HepG2 (cell line): ENCODE data around the gene BRCA1. TPM values are rescaled to one million over a fixed set of nuclear protein-coding genes. Genes with fewer than 3 reads are reported as not detected.

Experiments used
- ATAC-seq: fragments of 200-7000 bp; cut with Tn5 transposase; 3 replicates; pipeline ENCODE4 v1.9.1; 2020; ENCODE audit warnings: mild to moderate bottlenecking, moderate library complexity
- BruUV-seq: library from RNA; stranded (reverse); fragments of 400-500 nt; replicated peaks from 2 replicates; lab custom pipeline; 2021; lab: Mats Ljungman, UMichigan
- CTCF ChIA-PET: fragments of 300-600 bp; formaldehyde crosslinking; extraction: SDS; loops from one replicate; lab custom pipeline; 2021; ENCODE audit warnings: low total read pairs, inconsistent platforms, low intra/inter-chr PET ratio; lab: Yijun Ruan, JAX
- POLR2A ChIA-PET: fragments of 350-600 bp; sonication (Branson Sonifier 250); formaldehyde crosslinking; loops from one replicate; lab custom pipeline; 2020; ENCODE audit warnings: antibody characterized with exemption, inconsistent platforms; lab: Yijun Ruan, JAX
- DNase-seq: peaks from one replicate; pipeline ENCODE4 v3.0.0-alpha.2; 2015; ENCODE audit warnings: low spot score
- FAIRE-seq: peaks from 3 replicates; lab custom pipeline; 2011; peaks lifted over from hg19 to GRCh38; lab: Jason Lieb, UNC
- H2AFZ ChIP-seq: one replicate; pipeline ENCODE4 v1.6.1; 2011; ENCODE audit warnings: low read length, inconsistent platforms
- H3K27ac ChIP-seq: fragments of 300-600 bp; 3 replicates; pipeline ENCODE4 v1.8.0; 2011; ENCODE audit warnings: mixed run types, mild to moderate bottlenecking, mixed read lengths, low read length, inconsistent platforms; ENCODE audit not compliant: insufficient read depth; ENCODE audit errors: extremely low read length
- H3K27me3 ChIP-seq, 2 experiments: fragments of 200-600 bp in 1 of 2; 2 replicates in 1 of 2; 3 replicates in 1 of 2; pipeline versions ENCODE4 v1.6.0 to v1.8.0; 2011; ENCODE audit warnings: low read length in 2 of 2, mild to moderate bottlenecking in 2 of 2, moderate library complexity in 2 of 2, inconsistent platforms in 1 of 2; ENCODE audit not compliant: insufficient read depth in 2 of 2, control insufficient read depth in 1 of 2
- H3K36me3 ChIP-seq, 2 experiments: fragments of 200-600 bp in 1 of 2; replicated peaks in 1 of 2; 2 replicates in 1 of 2; 3 replicates in 1 of 2; pipeline versions ENCODE4 v1.5.1 to v1.8.0; 2011; ENCODE audit warnings: low read length in 2 of 2, inconsistent platforms in 1 of 2; ENCODE audit not compliant: insufficient read depth in 2 of 2, control insufficient read depth in 1 of 2
- H3K4me1 ChIP-seq: 2 replicates; pipeline ENCODE4 v1.5.1; 2012; ENCODE audit warnings: low read length, inconsistent platforms; ENCODE audit not compliant: insufficient read depth
- H3K4me2 ChIP-seq: 2 replicates; pipeline ENCODE4 v1.6.0; 2011; ENCODE audit warnings: low read depth, low read length, inconsistent platforms
- H3K4me3 ChIP-seq, 3 experiments: fragments of 200-600 bp in 1 of 3; sonication (generic), shearing (Covaris generic) in 1 of 3; replicated peaks in 1 of 3; 2 replicates each; pipeline ENCODE4 v1.5.1; 2011 to 2016; ENCODE audit warnings: low read length in 3 of 3, inconsistent platforms in 2 of 3, low read depth in 2 of 3, mild to moderate bottlenecking in 2 of 3, control low read depth in 1 of 3, mixed read lengths in 1 of 3; ENCODE audit not compliant: insufficient read depth in 1 of 3
- H3K79me2 ChIP-seq: one replicate; pipeline ENCODE4 v1.6.1; 2011; ENCODE audit warnings: low read length, inconsistent platforms; ENCODE audit not compliant: insufficient read depth
- H3K9ac ChIP-seq: 2 replicates; pipeline ENCODE4 v1.6.0; 2011; ENCODE audit warnings: mild to moderate bottlenecking, low read depth, low read length, inconsistent platforms; ENCODE audit not compliant: insufficient read depth
- H3K9me3 ChIP-seq: 2 replicates; pipeline ENCODE4 v1.5.1; 2012; ENCODE audit warnings: mild to moderate bottlenecking, low read length
- H4K20me1 ChIP-seq: 2 replicates; pipeline ENCODE4 v1.6.0; 2011; ENCODE audit warnings: inconsistent platforms, mild to moderate bottlenecking, low read length, moderate library complexity; ENCODE audit not compliant: insufficient read depth
- CHD2 ChIP-seq: IDR thresholded peaks from 2 replicates; pipeline ENCODE4 v1.6.1; 2011; ENCODE audit warnings: low read depth, low read length, improper control_type of control experiment
- MAFF ChIP-seq: IDR thresholded peaks from 2 replicates; pipeline ENCODE4 v1.6.1; 2011; ENCODE audit warnings: low read depth, low read length, improper control_type of control experiment
- MAFK ChIP-seq, 2 experiments: IDR thresholded peaks in 1 of 2; conservative IDR thresholded peaks in 1 of 2; 2 replicates each; pipeline ENCODE4 v1.6.1; 2011; ENCODE audit warnings: improper control_type of control experiment in 2 of 2, low read length in 2 of 2
- POLR2G ChIP-seq: fragments of 200-400 bp; formaldehyde crosslinking; IDR thresholded peaks from 2 replicates; pipeline ENCODE4 v1.6.1; 2018; ENCODE audit warnings: mild to moderate bottlenecking, low read depth, low read length, moderate library complexity
- SSRP1 ChIP-seq: IDR thresholded peaks from 2 replicates; pipeline ENCODE4 v1.6.1; 2016; ENCODE audit warnings: control low read depth
- TBL1XR1 ChIP-seq: fragments of 150-350 bp; IDR thresholded peaks from 2 replicates; pipeline ENCODE4 v1.6.1; 2014; ENCODE audit warnings: borderline replicate concordance, low read length; ENCODE audit not compliant: partially characterized antibody
- WGBS: methylation state at CpG from one replicate; pipeline ENCODE4 v1.1.6; 2017; ENCODE audit warnings: low lambda C conversion rate; 5-methylcytosine and 5-hydroxymethylcytosine counted together
- in situ Hi-C: cut with HindIII; loops from 2 replicates; pipeline ENCODE4 v1.10.0; 2017; ENCODE audit warnings: low pct_unique_long_range_greater_than_20kb; ENCODE audit not compliant: extremely low pct_ligation_motif_present
- intact Hi-C: fragments of 100-400 bp; cut with micrococcal nuclease; formaldehyde crosslinking; loops from one replicate; pipeline ENCODE4 v1.10.0; 2022; ENCODE audit not compliant: unreplicated experiment
- polyA plus RNA-seq, 8 experiments: library from polyadenylated mRNA; depleted of rRNA in 3 of 8; stranded (reverse) in 7 of 8; unstranded in 1 of 8; fragments of >200 nt; fragmentation: Illumina TruSeq in 4 of 8; extraction: Trizol in 4 of 8; gene quantifications; 2 replicates each; pipeline versions ENCODE4 v1.2.1 to v1.2.3, GENCODE V29; 2011 to 2016; ENCODE audit warnings: low read depth in 4 of 8, missing spikeins in 1 of 8, mixed read lengths in 1 of 8; ENCODE audit not compliant: insufficient read depth in 1 of 8
- total RNA-seq, 5 experiments: library from RNA; depleted of rRNA; stranded (reverse); fragments of >200 nt; fragmentation: Illumina TruSeq; extraction: Trizol; gene quantifications; 2 replicates each; pipeline ENCODE4 v1.2.3, GENCODE V29; 2016; ENCODE audit warnings: low read depth in 1 of 5
- TF ChIP-seq, protein P1 (sequence below): fragments of 450-650 bp; IDR thresholded peaks from 2 replicates; pipeline ENCODE4 v1.6.1; 2017
- TF ChIP-seq, protein P2 (sequence below): sonication (generic); formaldehyde crosslinking; IDR thresholded peaks from 2 replicates; pipeline ENCODE4 v1.5.1; 2020; ENCODE audit warnings: mild to moderate bottlenecking, missing genetic modification reagents, borderline replicate concordance

The BRCA1 gene
- total and polyA plus RNA-seq, 2 of the 13 experiments (the other 11 are each of a cell fraction or from before 2014, with no cell fraction given) = 13.3 to 37.5 TPM

DNA sequence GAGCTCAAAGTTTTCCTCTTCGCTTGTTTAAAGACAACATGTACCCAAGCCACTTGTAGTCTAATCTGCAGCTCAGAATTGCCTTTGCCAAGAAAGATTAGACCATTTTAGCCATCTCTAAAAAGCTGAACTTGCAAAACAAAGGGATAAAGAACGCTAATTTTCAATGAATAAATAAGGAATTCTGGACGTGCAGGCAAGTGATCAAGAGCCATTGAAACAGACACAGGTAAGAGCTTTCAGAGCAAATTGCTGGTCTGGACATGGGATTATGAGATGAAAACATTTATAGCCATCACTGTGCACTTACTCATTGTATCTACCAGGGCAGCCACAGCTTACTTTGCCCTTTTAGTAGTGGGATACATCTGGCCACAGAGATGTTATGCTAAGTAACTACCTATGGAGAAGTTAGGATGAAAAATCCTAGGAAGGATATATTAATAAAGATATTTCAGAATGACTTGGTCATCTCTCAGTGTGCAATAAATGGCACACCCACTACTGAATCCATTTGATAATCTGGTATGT, 55.7 kb downstream of the BRCA1 start:
- Histone ChIP-seq H3K4me1 (peaks cover 22% of the 10 kb centered on the region), H2AFZ (no peak overlapping the region), H3K27ac (peak overlapping the region; percentile 79), H3K4me3 (no peak overlapping the region), H3K27me3 (no peaks in the 10 kb centered on the region), H3K9ac (peak overlapping the region; percentile 35; the same call in 1 of the 2 replicates), H3K9me3 (no peaks in the 10 kb centered on the region), H4K20me1 (no peaks in the 10 kb centered on the region)
- ChIA-PET CTCF (no interaction called here), POLR2A (interaction anchor here (0.7 to 2.3 kb wide), 24 partner anchors 11 to 298 kb away, joined by 3 to 19 read pairs (median 6); partner anchors contain the start of genes BRCA1, NBR1, RPL27 and TMEM106A)
- intact Hi-C loops = loop anchor here (2.0 to 10.0 kb wide), 2 partner anchors 41 to 45 kb away; no protein-coding TSS in a partner anchor
- peak; percentile 32 for ATAC-seq
- WGBS = 35% methylated on average over 3 of the region's 3 CpGs
- no TSS peak for BruUV-seq
- FAIRE-seq = no peak
- no peak for DNase-seq
- TF ChIP-seq TBL1XR1 (no peak), POLR2G (no peak), CHD2 (no peak), SSRP1 (0 out of 2 replicates have a peak, but pooled peaks have one; percentile 13), MAFK (conservative IDR thresholded peaks at IDR 0.05 in 1 of 2, IDR thresholded peaks at IDR 0.05 in 1 of 2; ENCODE audit: low read length in 2 of 2) (peak; percentile 65 to 69; a peak in 2 of 4 replicates), MAFF (0 out of 2 replicates have a peak, but pooled peaks have one; percentile 37)
- TF ChIP-seq, protein P1, sequence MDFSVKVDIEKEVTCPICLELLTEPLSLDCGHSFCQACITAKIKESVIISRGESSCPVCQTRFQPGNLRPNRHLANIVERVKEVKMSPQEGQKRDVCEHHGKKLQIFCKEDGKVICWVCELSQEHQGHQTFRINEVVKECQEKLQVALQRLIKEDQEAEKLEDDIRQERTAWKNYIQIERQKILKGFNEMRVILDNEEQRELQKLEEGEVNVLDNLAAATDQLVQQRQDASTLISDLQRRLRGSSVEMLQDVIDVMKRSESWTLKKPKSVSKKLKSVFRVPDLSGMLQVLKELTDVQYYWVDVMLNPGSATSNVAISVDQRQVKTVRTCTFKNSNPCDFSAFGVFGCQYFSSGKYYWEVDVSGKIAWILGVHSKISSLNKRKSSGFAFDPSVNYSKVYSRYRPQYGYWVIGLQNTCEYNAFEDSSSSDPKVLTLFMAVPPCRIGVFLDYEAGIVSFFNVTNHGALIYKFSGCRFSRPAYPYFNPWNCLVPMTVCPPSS = no peak
- TF ChIP-seq, protein P2, sequence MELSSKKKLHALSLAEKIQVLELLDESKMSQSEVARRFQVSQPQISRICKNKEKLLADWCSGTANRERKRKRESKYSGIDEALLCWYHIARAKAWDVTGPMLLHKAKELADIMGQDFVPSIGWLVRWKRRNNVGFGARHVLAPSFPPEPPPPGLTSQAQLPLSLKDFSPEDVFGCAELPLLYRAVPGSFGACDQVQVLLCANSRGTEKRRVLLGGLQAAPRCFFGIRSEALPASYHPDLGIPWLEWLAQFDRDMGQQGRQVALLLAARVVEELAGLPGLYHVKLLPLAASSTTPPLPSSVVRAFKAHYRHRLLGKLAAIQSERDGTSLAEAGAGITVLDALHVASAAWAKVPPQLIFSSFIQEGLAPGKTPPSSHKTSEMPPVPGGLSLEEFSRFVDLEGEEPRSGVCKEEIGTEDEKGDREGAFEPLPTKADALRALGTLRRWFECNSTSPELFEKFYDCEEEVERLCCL (CRISPR knock-in tag) = no peak
- TF ChIP-seq, all 625 proteins: peak for 3
- H3K36me3 ChIP-seq = peaks cover 3 to 16% of the 10 kb centered on the region in 2 experiments; a peak in 3 of 5 replicates
- in situ Hi-C loops = no loop called here
- peak overlapping the region; percentile 67 for H3K4me2 ChIP-seq
- H3K79me2 ChIP-seq = no peaks in the 10 kb centered on the region
